Type B pancreatic cell (in vitro differentiated cells): ENCODE results near the gene PKNOX1. TPM values are rescaled to one million over a fixed set of nuclear protein-coding genes. Genes with fewer than 3 reads are reported as not detected.
"Not testable (repeated sequence)": the region's sequence is repeated elsewhere in the genome, so short reads cannot be mapped to it uniquely, and the experiment has no call there.

ENCODE experiments used
- DNase-seq: peaks from one replicate; pipeline ENCODE4 v3.0.0; 2021; ENCODE audit warnings: mixed read lengths; ENCODE audit not compliant: unreplicated experiment; ENCODE audit errors: extremely low spot score
- H3K27ac Mint-ChIP-seq: 2 replicates; pipeline ENCODE4 v1.8.0; 2021; ENCODE audit warnings: mild to moderate bottlenecking, mixed read lengths
- H3K27me3 Mint-ChIP-seq: 2 replicates; pipeline ENCODE4 v1.8.0; 2021; ENCODE audit warnings: mixed read lengths
- H3K36me3 Mint-ChIP-seq: 2 replicates; pipeline ENCODE4 v1.8.0; 2021; ENCODE audit warnings: mixed read lengths
- H3K4me1 Mint-ChIP-seq: one replicate; pipeline ENCODE4 v1.8.0; 2021; ENCODE audit warnings: mixed read lengths; ENCODE audit not compliant: unreplicated experiment
- H3K4me3 Mint-ChIP-seq: 2 replicates; pipeline ENCODE4 v1.8.0; 2021; ENCODE audit warnings: mild to moderate bottlenecking, mixed read lengths
- H3K9me3 Mint-ChIP-seq: 2 replicates; pipeline ENCODE4 v1.8.0; 2021; ENCODE audit warnings: mixed read lengths
- CTCF ChIP-seq: fragments of 200-600 bp; sonication (generic); conservative IDR thresholded peaks from 2 replicates; pipeline ENCODE4 v1.5.0; 2021; ENCODE audit warnings: antibody characterized with exemption, mild to moderate bottlenecking
- total RNA-seq: library from RNA; stranded (reverse); gene quantifications from 2 replicates; pipeline ENCODE4 v1.2.1, GENCODE V29; 2021; ENCODE audit warnings: low replicate concordance

The PKNOX1 gene
- total RNA-seq, 1 donor from 2014 or later = 25.4 TPM

GRCh38 chr21:43031121-43031619 is 56.8 kb downstream of the PKNOX1 start:
- H3K9me3 Mint-ChIP-seq = no peaks in the 10 kb centered on the region
- peaks cover 20% of the 10 kb centered on the region for H3K36me3 Mint-ChIP-seq

GRCh38 chr21:43034101-43034500 is 59.7 kb downstream of the PKNOX1 start:
- no peak for DNase-seq
- H3K27me3 Mint-ChIP-seq = no peaks in the 10 kb centered on the region

More at GRCh38 chr21:43031121-43031619, 56.8 kb downstream of the PKNOX1 start:
- TF ChIP-seq CTCF = no peak
- Mint-ChIP-seq H3K27me3 (no peaks in the 10 kb centered on the region), H3K4me3 (no peak overlapping the region), H3K4me1 (no peaks in the 10 kb centered on the region), H3K27ac (no peak overlapping the region)
- DNase-seq = no peak

GRCh38 chr21:43034826-43035225 is 60.5 kb downstream of the PKNOX1 start:
- Mint-ChIP-seq H3K27ac (no peak overlapping the region), H3K4me3 (no peak overlapping the region), H3K36me3 (peaks cover 4% of the 10 kb centered on the region), H3K27me3 (no peaks in the 10 kb centered on the region), H3K4me1 (no peaks in the 10 kb centered on the region), H3K9me3 (no peaks in the 10 kb centered on the region)
- no peak for TF ChIP-seq CTCF
- no peak for DNase-seq

More at GRCh38 chr21:43034101-43034500, 59.7 kb downstream of the PKNOX1 start:
- TF ChIP-seq CTCF = no peak
- H3K4me3 Mint-ChIP-seq = no peak overlapping the region
- no peak overlapping the region for H3K27ac Mint-ChIP-seq
- peaks cover 9% of the 10 kb centered on the region for H3K36me3 Mint-ChIP-seq
- no peaks in the 10 kb centered on the region for H3K9me3 Mint-ChIP-seq
- no peaks in the 10 kb centered on the region for H3K4me1 Mint-ChIP-seq

- H3K4me3 Mint-ChIP-seq, H3K36me3 Mint-ChIP-seq, DNase-seq, H3K27me3 Mint-ChIP-seq, H3K27ac Mint-ChIP-seq, H3K4me1 Mint-ChIP-seq, H3K9me3 Mint-ChIP-seq: not testable (repeated sequence)
These were observed 62.5 kb downstream of the PKNOX1 start for GRCh38 chr21:43036889-43037288.

GRCh38 chr21:43037918-43038658 is 63.7 kb downstream of the PKNOX1 start:
- H3K9me3 Mint-ChIP-seq, H3K27me3 Mint-ChIP-seq, H3K36me3 Mint-ChIP-seq, H3K4me3 Mint-ChIP-seq, DNase-seq, H3K27ac Mint-ChIP-seq, H3K4me1 Mint-ChIP-seq: not testable (repeated sequence)

- H3K36me3 Mint-ChIP-seq, H3K27me3 Mint-ChIP-seq, H3K27ac Mint-ChIP-seq, DNase-seq, H3K4me1 Mint-ChIP-seq, H3K4me3 Mint-ChIP-seq, H3K9me3 Mint-ChIP-seq: not testable (repeated sequence)
These were observed 64.3 kb downstream of the PKNOX1 start for GRCh38 chr21:43038659-43039044.

- H3K4me3 Mint-ChIP-seq, H3K36me3 Mint-ChIP-seq, H3K4me1 Mint-ChIP-seq, H3K9me3 Mint-ChIP-seq, H3K27me3 Mint-ChIP-seq, H3K27ac Mint-ChIP-seq, DNase-seq: not testable (repeated sequence)
These were observed 67.8 kb downstream of the PKNOX1 start for GRCh38 chr21:43042169-43042568.

- H3K4me3 Mint-ChIP-seq = not testable (repeated sequence)
These were observed 68.9 kb downstream of the PKNOX1 start for GRCh38 chr21:43043291-43043690.

GRCh38 chr21:43044547-43044946 is 70.2 kb downstream of the PKNOX1 start:
- not testable (repeated sequence) for H3K9me3 Mint-ChIP-seq, H3K4me1 Mint-ChIP-seq, H3K4me3 Mint-ChIP-seq, DNase-seq, H3K36me3 Mint-ChIP-seq, H3K27me3 Mint-ChIP-seq, H3K27ac Mint-ChIP-seq

More at GRCh38 chr21:43043291-43043690, 68.9 kb downstream of the PKNOX1 start:
- not testable (repeated sequence) for DNase-seq, H3K27me3 Mint-ChIP-seq, H3K27ac Mint-ChIP-seq, H3K36me3 Mint-ChIP-seq, H3K4me1 Mint-ChIP-seq, H3K9me3 Mint-ChIP-seq

- not testable (repeated sequence) for H3K4me3 Mint-ChIP-seq, DNase-seq, H3K9me3 Mint-ChIP-seq, H3K27ac Mint-ChIP-seq, H3K36me3 Mint-ChIP-seq, H3K27me3 Mint-ChIP-seq, H3K4me1 Mint-ChIP-seq
These were observed 71.0 kb downstream of the PKNOX1 start for GRCh38 chr21:43045165-43045875.
